Activated CD4-positive, alpha-beta T cell treated with anti-CD3 and anti-CD28 coated beads, Interleukin-2, Interleukin-4, amounts not matched to agents 100 ng/mL and 50 ng/mL, durations not matched to agents 16 hours and 8 hours (primary cell): ENCODE data around the gene RMRP.

Source experiments
- DNase-seq: peaks from one replicate; pipeline ENCODE4 v3.0.0-alpha.2; 2020; ENCODE audit warnings: low spot score

Gene RMRP

GRCh38 chr9:35686222-35687203 is 28.7 kb upstream of the RMRP start:
- DNase-seq, result no peak

DNA sequence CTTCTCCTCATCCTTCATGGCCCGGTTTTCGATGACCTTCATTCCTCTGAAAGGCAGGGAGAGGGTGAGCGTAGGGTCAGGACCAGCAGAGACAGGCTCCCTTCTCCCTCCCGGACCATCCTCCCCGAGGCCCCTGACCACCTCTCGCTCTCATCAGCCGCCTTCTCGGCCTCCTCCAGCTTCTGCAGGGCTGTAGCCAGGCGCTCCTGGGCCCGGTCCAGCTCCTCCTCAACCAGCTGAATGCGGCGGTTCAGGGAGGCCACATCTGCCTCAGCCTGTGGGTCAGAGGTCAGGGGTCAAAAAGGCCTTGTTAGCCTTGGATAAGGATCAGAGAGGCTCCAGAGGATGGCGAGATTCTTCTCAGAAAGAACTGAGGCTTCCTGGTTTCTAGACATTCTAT is 27.7 kb upstream of the RMRP start:
- DNase-seq, result no peak

GRCh38 chr9:35684921-35685320 is 27.1 kb upstream of the RMRP start:
- DNase-seq, result no peak

- DNase-seq, result no peak
Observed at GRCh38 chr9:35683323-35683722, 25.5 kb upstream of the RMRP start.

DNA sequence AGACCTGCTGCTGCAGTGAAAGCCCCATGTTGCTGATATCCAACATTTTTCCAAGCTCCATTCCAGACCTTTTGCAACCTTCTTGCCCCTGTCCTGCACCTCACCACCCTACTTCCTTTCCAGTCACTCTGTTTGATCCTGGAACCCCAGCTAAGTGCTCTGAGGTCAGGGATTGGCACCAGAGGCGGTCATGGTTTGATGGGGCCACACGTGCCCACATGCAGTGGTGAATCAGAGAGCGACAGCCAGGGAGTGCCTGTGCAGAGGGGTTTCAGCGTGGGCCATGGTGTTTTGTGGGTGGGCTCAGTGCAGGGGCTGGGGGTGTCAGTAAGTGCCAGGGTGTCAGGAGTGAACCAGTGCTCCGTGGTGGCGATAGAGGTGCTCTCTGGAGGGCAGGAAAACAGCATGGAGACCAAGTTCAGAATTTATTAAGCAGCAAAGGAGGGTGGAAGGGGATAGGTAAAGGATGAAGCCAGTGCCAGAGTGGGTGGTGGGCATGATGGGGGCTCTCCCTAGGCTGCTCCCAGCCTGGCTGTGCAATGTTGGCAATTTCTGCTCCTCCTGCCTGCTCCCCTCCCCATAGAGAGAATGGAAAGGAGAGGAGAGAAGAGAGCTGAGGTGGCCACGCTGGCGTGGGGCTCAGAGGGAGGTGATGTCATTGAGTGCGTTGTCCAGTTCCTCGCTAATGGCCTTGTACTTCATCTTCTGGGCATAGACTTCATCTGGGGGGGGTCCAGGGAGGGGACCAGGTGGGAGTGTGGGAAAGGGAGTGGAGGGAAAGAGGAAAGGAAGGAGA is 24.9 kb upstream of the RMRP start:
- DNase-seq, result no peak

DNA sequence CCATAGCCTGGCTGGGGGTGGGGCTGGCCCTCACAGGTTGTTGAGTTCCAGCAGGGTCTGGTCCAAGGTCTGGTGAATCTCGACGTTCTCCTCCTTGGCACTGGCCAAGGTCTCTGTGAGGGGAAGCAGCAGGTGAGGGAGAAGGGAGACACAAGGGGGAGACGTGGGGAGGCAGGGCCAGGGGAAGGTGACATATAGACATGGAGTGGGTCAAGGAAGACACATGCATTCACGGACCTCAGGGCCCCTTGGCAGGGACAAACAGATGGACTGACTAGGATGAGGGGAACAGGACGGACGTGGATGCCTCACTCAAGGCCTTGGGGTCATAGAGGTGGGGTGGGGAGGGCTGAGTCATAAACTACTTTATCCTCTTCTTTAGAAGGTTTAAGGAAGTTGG is 24.2 kb upstream of the RMRP start:
- no peak for DNase-seq

DNA sequence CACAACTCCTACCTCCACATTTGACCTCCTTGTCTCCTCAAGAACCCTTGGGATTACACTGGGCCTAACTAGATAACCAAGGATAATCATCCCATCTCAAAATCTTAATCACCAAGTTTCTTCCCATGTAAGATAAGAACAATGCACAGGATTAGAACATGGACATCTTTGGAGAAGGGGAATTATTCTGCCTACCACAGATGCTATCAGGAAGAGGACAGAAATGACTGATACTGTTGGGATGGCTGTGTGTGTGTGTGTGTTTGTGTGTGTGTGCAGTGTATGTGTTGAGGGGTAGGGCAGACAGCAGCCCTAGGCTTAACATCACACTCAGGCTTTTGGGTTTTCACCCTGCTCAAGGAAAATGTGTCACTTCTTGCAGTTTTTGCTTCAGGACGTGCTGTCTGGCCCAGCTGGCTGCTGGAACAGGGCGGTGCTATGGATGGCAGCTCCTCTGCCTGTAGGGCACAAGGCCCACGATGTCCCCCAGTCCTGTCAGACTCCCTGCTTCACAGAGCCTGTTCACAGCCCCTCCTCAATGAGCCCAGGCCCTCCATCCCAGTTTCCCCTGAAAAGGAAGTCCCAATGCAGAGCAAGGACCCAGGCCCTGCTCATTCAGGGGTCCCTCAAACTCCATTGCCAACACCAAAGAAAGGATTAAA is 23.7 kb upstream of the RMRP start:
- DNase-seq, result no peak

DNA sequence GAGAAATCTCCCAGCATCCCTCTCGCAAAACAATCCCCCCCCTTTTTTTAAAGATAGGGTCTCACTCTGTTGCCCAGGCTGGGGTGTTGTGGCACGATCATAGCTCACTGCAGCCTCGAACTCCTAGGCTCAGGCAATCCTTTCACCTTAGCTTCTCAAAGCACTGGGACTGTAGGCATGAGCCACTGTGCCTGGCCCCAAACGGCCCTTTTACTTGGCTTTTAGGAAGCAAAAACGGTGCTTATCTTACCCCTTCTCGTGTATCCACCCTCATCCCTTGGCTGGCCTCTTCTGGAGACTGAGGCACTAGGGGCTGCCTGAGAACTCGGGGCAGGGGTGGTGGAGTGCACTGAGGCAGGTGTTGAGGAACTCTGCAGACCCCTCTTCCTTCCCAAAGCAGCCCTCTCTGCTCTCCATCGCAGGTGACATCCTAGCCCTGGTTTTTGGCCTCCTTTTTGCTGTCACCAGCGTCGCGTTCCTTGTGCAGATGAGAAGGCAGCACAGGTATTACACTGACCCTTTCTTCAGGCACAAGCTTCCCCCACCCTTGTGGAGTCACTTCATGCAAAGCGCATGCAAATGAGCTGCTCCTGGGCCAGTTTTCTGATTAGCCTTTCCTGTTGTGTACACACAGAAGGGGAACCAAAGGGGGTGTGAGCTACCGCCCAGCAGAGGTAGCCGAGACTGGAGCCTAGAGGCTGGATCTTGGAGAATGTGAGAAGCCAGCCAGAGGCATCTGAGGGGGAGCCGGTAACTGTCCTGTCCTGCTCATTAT is 22.7 kb upstream of the RMRP start:
- DNase-seq, result no peak

GRCh38 chr9:35679766-35680330 is 22.0 kb upstream of the RMRP start:
- DNase-seq, result no peak

- no peak for DNase-seq
Observed at GRCh38 chr9:35679091-35679490, 21.3 kb upstream of the RMRP start.

- DNase-seq, result no peak
Observed at GRCh38 chr9:35675732-35676392, 18.0 kb upstream of the RMRP start.

- DNase-seq, result no peak
Observed at GRCh38 chr9:35675204-35675603, 17.4 kb upstream of the RMRP start.

- no peak for DNase-seq
Observed at GRCh38 chr9:35674025-35674361, 16.2 kb upstream of the RMRP start.

DNA sequence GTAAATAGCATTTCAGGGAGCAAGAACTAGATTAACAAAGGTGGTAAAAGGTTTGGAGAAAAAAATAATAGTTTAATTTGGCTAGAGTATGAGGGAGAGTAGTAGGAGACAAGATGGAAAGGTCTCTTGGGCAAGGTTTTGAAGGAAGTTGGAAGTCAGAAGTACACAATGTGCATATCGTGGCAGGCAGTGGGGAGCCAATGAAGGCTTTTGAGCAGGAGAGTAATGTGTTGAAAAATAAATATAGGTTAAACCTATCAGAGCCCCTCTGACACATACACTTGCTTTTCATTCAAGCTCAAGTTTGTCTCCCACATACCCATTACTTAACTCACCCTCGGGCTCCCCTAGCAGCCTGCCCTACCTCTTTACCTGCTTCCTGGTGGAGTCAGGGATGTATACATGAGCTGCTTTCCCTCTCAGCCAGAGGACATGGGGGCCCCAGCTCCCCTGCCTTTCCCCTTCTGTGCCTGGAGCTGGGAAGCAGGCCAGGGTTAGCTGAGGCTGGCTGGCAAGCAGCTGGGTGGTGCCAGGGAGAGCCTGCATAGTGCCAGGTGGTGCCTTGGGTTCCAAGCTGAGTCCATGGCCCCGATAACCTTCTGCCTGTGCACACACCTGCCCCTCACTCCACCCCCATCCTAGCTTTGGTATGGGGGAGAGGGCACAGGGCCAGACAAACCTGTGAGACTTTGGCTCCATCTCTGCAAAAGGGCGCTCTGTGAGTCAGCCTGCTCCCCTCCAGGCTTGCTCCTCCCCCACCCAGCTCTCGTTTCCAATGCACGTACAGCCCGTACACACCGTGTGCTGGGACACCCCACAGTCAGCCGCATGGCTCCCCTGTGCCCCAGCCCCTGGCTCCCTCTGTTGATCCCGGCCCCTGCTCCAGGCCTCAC is 15.6 kb upstream of the RMRP start, which contains the start of gene CA9:
Gene CA9, plus strand, starts transcription at position 797 of the 893 bp plus-strand sequence. Its CDS starts 32 bp downstream, at position 829.
- no peak for DNase-seq

DNA sequence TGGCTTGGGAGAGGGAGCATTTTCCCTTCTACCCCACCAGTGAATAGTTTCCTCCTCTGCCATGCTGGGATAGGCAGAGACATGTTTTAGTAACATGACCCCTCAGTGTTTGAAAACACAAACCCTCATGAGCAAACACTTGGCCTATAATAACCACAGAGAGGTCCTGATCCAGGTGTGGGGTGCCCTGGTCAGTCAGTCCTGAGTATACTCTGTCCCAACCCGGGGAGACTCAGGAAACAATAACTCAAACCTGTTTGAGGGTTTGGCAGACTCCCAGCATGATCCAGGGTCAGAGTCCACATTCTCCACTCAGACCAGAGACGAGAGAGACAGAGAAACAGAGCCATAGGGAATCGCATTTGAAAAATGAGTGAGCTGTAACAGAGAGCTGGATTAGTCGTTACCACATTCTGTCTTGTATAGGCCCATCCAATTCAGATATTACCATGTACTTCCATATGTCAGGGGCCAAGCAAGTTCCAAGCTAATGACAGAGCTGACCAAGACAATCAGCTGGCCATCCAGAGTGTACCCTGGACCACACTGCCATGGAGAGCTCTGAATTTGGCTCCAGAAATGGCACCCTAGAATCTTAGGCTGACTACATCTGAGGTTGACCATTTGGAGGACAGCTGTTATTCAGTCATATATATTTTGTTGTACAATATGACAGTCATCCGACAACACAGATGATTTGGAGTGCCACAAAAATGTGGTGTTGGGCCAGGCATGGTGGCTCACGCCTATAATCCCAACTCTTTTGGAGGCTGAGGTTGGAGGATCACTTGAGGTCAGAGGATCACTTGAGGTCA is 11.7 kb upstream of the RMRP start:
- DNase-seq, result no peak

GRCh38 chr9:35667939-35668338 is 10.1 kb upstream of the RMRP start:
- no peak for DNase-seq

DNA sequence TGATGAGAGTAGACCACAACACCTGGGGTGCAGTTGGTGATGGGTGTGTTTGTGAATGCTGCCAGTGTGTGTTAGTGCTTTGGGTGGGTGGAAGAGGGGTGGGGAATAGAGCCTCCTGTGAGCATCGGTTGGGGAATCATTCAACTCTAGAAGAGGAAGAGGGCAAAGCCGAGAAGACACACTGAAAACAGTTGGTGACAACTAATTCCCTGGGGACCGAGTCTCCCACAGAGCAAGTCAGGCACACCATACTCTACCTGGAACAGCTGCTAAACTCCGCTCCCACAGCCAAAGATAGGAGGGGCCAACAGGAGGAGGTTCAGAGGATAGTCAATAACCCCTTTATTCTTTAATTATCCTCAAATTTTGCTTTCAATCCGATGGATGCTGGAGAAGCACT is 8.7 kb upstream of the RMRP start:
- DNase-seq, result no peak

- DNase-seq, result no peak
Observed at GRCh38 chr9:35666045-35666444, 8.2 kb upstream of the RMRP start.

DNA sequence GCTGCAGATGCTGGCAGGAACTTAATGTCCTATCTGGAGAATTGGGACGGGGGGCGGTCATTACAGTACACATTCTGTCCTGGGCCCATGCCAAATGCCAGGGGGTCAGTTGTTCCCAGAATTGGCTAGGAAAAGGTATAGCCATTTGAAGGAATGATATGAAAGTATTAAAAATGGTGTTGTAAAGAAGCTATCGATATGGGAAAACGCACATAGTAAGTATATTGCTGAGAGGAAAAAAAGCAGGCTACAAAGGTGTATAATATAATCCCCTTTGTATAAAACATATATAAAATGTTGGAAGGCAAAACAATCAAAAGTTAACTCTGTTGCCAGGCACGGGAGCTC is 7.6 kb upstream of the RMRP start:
- no peak for DNase-seq
